ENCODE results near the gene ABCF1.

Gene ABCF1

DNA sequence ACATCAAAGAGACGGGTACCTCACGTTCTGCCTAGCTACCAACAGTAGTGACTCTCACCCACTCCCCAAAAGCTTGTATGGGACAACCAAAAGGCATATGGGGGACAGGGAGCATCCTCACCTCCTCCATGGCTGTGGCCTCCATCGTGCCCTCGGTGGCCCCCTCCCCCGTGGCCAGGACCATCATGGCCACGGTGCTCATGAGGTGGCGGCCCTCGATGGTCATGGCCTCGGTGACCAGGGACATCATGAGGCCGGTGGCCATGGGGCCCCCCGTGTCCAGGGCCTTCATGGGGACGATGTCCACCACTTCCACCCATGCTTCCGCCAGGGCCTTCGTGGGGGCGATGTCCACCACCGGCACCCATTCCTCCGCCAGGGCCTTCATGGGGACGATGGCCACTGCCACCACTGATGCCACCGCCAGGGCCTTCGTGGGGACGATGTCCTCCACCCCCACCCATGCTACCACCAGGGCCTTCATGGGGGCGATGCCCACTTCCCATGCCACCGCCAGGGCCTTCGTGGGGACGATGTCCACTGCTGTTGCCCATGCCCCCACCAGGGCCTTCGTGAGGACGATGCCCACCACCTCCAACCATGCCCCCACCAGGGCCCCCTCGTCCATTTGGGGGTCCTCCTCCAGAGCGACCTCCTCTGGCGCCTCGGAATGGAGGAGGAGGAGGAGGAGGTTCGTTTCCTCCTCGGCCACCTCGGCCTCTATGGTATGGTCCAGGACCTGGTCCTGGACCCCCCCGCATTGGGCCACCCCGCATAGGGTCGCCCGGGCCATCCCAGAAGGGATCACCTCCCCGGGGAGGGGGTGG, 30.8 kb downstream of the ABCF1 start:
- no peak for DNase-seq

DNA sequence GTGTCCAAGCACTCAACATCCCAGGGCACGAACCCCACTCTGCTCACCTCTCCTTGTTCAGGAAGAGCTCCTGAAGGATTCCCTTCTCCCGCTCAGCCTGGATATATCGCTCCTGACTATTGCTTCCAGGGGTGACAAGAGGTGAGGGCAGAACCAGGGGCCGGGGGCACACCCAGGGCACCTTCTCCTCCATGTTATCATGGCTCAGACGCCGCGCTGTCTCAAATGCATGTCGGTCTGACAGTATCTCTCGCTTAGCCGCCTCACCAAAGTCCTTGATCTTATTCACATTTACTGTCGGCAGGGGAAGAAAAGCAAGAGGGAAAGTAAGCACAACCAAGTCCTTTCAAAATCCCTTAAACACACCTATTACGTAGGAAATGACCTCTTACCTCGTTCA, 32.7 kb downstream of the ABCF1 start:
- no peak for DNase-seq

DNA sequence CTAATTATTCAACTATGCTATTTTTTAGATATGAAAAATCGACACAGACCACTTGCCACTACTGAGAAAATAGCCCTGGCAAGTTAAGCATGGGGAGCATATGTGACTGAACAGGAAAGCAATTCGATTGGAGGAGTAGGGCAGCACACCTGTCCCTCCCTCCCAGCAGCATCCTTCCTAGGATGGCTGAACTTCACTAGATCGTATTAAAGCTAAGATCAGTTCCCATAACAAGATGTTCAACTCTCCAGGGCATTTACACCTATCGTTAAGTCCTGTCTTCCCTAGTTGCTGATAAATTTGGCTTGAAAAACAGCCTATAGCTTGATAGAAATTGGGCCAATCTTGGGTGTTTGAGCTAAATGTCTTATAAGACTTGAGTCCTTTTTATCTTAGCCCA, 38.8 kb downstream of the ABCF1 start:
- DNase-seq: no peak

GRCh38 chr6:30611150-30611855, 40.1 kb downstream of the ABCF1 start:
- no peak for DNase-seq

- no peak for DNase-seq
These were observed 40.6 kb downstream of the ABCF1 start for GRCh38 chr6:30611856-30612194.

DNA sequence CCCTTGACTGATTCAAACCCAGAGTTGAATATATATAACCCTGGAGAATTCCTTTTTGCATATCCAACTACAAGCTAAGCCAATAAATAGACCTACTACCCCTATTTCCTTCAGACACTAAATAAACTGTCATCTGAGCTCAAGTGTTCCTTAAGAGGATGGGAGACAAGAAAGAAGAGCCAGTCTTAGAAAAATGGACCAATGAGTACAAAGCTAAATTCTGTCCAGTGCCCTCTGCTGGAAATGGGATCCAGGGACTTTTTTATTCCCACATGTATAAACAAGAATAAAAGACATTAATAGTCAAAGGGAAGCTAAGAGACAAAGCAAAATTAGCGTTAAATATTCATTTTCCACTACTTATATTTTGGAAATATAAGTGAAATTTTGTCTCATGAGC, 41.0 kb downstream of the ABCF1 start:
- no peak for DNase-seq

DNA sequence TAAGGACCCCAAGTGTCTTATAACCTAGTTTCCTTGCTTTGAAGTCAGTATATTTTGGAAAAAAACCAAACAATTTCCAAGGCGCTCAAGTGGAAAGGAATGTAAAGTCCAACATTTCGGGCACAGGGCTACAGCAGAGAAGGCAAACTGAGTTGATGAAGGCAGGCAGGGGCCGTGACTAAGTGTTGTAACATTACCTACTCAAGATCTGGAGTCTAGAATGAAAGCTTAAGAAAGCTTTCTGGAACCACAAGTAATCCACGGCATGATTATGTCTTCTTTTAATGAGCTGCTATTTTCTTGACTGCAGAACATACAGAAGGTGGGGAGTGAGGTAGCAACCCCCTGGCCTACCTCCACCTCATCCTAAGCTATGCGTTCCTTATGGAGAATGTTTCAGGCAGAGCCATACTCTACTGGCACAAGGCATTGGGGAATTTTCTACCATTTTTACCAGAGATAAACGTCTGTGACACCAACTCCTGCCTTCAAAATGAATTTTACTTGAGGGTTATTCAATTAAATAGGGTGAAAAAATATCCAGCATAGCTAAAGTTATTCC, 41.5 kb downstream of the ABCF1 start:
- no peak for DNase-seq

DNA sequence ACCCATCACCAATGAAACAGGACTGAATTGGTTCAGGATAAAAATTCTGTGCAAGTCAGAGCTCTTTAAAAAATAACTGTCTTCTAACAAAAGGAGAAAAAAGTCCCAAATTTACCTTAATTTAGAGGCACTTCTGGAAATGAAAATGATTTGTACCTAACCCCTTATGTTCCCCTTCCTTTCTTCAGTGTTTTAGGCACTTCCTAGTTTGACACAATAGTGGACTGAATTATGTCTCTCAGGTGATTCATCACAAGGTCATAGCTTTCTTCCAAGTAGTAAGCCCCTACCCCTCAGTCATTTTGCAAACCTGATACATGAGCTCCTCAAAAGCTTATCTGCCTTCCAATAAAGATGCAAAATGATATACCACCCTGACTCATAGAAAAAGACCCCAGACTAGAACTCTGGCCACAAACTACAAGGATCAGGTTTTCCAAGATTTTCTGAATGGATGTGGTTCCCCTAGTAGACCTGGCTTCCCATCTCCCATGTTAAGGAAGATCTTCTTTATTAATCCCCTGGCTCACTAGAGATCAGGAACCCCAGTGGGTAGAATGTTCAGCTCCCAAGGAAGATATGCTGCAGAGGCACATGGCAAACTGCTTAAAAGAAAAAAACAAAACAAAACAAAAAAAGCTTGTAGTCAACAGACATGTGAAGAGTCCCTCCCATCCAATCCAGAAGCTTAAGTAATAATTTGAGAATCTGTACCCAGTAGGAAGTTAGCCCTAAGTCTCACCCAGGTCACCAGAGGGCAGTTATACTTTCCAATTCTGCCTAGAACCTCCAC, 42.2 kb downstream of the ABCF1 start:
- DNase-seq: no peak

- DNase-seq: peak; percentile 66
These were observed 43.0 kb downstream of the ABCF1 start for GRCh38 chr6:30614044-30614842.

DNA sequence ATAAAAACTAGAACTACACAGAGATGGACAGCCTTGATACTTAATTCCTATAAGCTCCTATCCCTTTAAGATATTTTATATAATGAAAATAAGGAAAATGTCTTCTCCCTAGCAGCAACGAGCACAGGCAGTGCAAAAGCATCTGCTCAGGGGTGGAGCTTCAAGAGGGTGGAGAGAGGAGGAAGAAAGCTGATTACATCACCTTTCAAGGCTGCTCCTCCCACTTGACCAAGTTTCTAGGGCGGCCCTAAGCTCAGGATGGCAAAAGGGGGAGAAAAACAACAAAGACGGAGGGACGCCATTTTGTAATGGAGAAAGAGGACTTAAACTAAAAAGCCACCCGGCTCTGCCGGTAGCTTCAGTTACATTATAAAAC, 43.6 kb downstream of the ABCF1 start:
- DNase-seq: peak; percentile 84

DNA sequence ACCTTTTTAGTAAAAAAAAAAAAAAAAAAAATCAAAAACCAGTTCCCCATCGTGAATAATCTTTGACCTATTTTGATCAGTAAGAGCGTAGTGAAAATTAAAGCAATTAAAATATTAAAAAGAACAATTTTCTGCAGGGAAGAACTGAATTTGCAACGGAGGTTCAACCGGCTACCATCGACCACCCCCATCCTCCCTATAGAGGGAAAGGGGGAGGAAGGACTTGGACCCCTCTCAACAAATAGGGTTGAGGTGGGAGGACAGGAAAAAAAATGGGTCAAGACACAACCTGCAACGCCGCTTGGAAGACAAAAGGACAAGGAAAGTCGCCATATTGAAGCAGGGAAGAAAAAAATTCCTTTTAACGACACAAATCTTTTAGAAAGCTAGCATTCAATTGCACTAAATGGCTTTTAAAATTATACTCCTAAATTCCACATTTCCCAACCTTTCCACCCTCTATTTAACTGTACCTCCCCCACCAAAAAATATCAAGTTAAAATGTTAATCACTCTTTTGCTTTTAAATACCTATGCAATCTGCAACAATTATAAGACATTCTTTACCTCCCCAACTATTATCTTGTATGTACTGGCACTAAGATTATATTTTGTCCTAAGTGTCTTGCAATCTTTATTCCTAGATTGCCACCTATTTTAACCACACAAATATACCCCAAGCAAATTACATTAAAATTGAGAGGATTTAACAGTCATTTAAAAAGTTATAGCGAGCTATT, 44.1 kb downstream of the ABCF1 start:
- DNase-seq: peak; percentile 81

GRCh38 chr6:30615958-30616810, 44.9 kb downstream of the ABCF1 start:
- peak; percentile 77 for DNase-seq

DNA sequence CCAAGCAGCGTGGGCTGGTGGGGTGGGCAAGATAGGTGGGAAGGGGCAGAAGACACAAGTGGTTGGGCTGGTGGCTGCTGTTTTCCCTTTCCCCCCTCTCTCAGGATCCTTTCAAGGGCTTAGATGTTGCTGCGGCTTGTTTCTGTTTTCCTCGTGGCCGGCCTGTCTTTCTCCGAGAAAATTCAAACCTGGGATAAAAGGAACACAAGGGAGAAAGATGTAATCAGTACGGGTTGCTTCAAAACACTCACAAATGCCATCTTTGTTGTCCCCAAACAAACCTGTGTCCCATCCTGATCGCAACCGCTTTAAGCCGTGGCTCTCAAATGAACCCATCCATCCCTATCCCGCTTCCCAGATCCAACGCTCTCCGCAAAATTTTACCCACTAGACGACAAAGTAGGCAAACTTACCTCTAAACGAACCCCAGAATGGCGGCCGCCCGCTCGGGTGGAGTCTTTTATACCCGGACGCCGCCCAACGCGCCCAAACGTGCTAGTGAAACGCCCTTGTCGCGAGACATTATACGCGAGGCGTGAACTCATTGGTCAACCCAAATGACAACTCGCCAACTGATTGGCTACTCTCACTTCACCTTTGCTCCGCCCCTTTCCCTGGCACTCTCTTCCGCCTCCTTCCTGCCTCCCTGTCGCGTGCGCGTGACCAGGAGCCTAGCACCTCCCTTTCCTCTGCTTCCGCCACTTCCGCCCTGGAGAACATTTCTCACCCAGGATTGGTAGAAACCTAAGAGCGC, 45.7 kb downstream of the ABCF1 start, which contains the start of gene PPP1R10:
Gene PPP1R10, minus strand, starts transcription at position 433 of the 754 bp plus-strand sequence. CDS start 7,299 bp downstream, outside the sequence.
- peak; percentile 98 for DNase-seq

- peak; percentile 96 for DNase-seq
These were observed 46.5 kb downstream of the ABCF1 start, which contains the start of gene MRPS18B for GRCh38 chr6:30617565-30618269. MRPS18B (plus strand) TSS chr6:30617840; CDS start chr6:30617866, 26 bp downstream.

DNA sequence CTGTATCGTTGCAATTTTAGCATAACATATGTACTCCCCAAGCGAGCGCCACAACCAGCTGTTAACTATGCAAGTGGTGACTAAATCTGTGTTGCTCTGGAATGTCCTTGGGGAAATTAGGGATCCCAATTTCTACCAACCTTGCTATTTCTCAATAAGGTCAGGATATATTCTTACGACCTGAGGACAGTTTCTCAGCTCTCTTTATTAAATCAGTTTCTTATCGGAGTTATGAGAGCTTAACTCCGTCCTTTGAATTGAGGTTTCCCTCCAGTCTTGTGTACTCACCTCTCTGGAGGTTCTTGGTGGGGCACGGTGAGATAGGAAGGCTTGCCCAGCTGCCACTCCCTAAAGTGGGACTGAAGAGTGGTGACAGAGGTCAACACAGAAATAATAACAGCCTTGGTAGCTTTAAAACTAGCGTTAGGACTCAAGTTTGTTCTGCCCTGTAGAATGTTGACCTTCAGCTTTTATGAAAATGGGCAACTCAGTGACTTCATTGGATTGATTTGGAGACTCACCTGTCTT, 47.1 kb downstream of the ABCF1 start:
- no peak for DNase-seq

GRCh38 chr6:30619561-30619960, 48.3 kb downstream of the ABCF1 start:
- no peak for DNase-seq

DNA sequence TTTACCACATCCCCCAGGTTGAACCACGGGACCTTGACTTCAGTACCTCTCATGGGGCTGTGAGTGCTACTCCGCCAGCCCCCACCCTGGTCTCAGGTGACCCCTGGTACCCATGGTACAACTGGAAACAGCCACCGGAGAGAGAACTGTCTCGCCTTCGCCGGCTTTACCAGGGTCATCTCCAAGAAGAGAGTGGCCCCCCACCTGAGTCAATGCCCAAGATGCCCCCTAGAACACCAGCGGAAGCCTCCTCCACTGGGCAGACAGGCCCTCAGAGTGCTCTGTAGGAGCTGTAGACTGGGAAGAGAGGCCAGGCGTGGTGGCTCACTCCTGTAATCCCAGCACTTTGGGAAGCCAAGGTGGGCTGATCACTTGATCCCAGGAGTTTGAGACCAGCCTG, 54.3 kb downstream of the ABCF1 start:
- no peak for DNase-seq

DNA sequence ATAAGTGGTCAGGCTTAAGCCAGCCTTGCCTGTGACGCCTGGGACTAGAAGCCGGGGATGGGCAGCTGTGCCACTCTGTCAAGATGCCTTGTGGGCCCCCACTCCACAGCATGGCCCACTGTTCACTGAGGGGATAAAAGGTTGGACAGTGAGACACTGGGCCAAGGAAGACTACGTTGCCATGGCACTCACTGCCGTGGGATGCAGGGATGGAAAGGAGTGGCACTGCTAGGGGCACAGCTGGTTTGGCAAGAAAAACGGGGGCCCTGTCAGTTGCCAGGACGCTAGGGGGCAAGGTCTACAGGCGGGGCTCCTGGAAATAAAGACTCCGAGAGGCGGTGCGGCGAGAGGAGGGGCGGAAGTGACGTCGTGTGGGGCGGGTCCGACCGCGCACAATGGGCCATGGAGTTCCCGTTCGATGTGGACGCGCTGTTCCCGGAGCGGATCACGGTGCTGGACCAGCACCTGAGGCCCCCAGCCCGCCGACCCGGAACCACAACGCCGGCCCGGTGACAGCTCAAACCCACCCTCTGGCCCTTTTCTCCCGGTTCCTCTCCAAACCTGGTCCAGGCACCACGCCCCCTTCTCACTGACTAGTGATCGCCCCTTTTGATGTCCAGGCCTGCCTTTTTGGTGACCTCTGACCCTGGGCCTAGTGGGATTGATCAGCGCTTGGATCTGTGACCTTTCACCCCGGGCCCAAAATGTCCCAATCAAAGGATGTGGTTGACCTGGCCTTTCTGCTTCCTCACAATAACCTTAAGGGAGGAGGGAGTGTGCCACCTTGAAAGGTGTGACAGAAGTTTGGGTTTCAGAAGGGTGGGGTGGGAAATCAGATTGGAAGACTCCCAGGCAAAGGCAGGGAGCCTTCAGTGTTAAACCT, 55.5 kb downstream of the ABCF1 start, which contains the start of gene ATAT1:
Gene ATAT1, plus strand, starts transcription at position 391 of the 883 bp plus-strand sequence.
- peak; percentile 95 for DNase-seq
